Adrenal gland (tissue), 12 donors: Measurements from ENCODE around the gene TMEM132C. TPM values are rescaled to one million over a fixed set of nuclear protein-coding genes. Genes with fewer than 3 reads are reported as not detected.

Source experiments
- DNase-seq, 7 donors: peaks; one replicate each; pipeline ENCODE4 v3.0.0-alpha.2; 2019 to 2020
- H3K27ac ChIP-seq, 5 donors: fragments of 200-600 bp; sonication (generic) in 4 of 5; 1 replicate in 3 of 5; 2 replicates in 2 of 5; pipeline versions ENCODE4 v1.5.1 to v1.8.0; 2016 to 2020; ENCODE audit warnings: mild to moderate bottlenecking in 1 of 5
- H3K27me3 ChIP-seq: fragments of 200-600 bp; 2 replicates; pipeline ENCODE4 v1.8.0; 2021
- H3K36me3 ChIP-seq, 2 donors: fragments of 200-600 bp; replicated peaks in 1 of 2; 1 replicate in 1 of 2; 2 replicates in 1 of 2; pipeline versions ENCODE4 v1.5.1 to v1.8.0; 2018 to 2022
- H3K4me1 ChIP-seq, 2 donors: fragments of 200-600 bp; replicated peaks in 1 of 2; 1 replicate in 1 of 2; 2 replicates in 1 of 2; pipeline versions ENCODE4 v1.5.1 to v1.8.0; 2018 to 2021
- H3K4me3 ChIP-seq, 4 donors: fragments of 200-600 bp; sonication (generic) in 3 of 4; one replicate each; pipeline ENCODE4 v1.5.1; 2016 to 2018
- H3K9me3 ChIP-seq, 3 donors: fragments of 200-600 bp; sonication (generic) in 1 of 3; replicated peaks in 1 of 3; 1 replicate in 2 of 3; 2 replicates in 1 of 3; pipeline versions ENCODE4 v1.5.1 to v1.8.0; 2016 to 2021
- CTCF ChIP-seq, 6 experiments: fragments of 450-650 bp in 4 of 6; fragments of 200-600 bp in 2 of 6; sonication (generic) in 1 of 6; IDR thresholded peaks; 1 replicate in 5 of 6; 2 replicates in 1 of 6; pipeline versions ENCODE4 v1.5.1 to v1.8.0; 2016 to 2021; ENCODE audit warnings: antibody characterized with exemption in 6 of 6, mild to moderate bottlenecking in 2 of 6, moderate library complexity in 1 of 6
- POLR2A ChIP-seq, 2 donors: fragments of 450-650 bp; IDR thresholded peaks; one replicate each; pipeline ENCODE4 v1.6.1; 2017; ENCODE audit warnings: antibody characterized with exemption in 2 of 2, mild to moderate bottlenecking in 2 of 2, moderate library complexity in 1 of 2
- WGBS, 4 donors: extraction: QIAGEN DNeasy Blood & Tissue Kit in 2 of 4; methylation state at CpG; one replicate each; pipeline versions ENCODE4 v1.1.5 to v1.1.7; 2013 to 2017; 5-methylcytosine and 5-hydroxymethylcytosine counted together
- intact Hi-C, 2 donors: fragments of 100-400 bp; cut with DNase I; formaldehyde crosslinking; loops; one replicate each; pipeline versions ENCODE4 v1.14.1 to v1.15.0; 2022 to 2023
- polyA plus RNA-seq, 3 donors: library from polyadenylated mRNA; stranded (reverse); fragments of 200-250 nt in 2 of 3; fragments of 350-450 nt in 1 of 3; fragmentation: Illumina TruSeq in 1 of 3; extraction: RNeasy Lipid Tissue Mini Kit (QIAGEN cat#74804) in 1 of 3; gene quantifications; one replicate each; pipeline ENCODE4 v1.2.3, GENCODE V29; 2013 to 2014
- total RNA-seq, 9 donors: library from RNA; depleted of rRNA in 4 of 9; stranded (reverse); fragments of >200 nt in 4 of 9; fragments of 120-200 nt in 1 of 9; fragmentation: NEBNext Ultra II Directional in 1 of 9; extraction: Animal tissue kit (Norgen Biotek cat#: 25700) in 1 of 9; gene quantifications; one replicate each; pipeline versions ENCODE4 v1.1.0 to v1.2.4, GENCODE V29; 2013 to 2023
- donor health status: healthy with polysubstance abuse.
- donor health status: Bipolar disorder and iron deficiency.
- donor health status: DM: yes; HTN: yes; CAD: no.
- donor health status: DM: no; HTN: no; CAD: no.
- donor health status: DM: no; HTN: no; CAD: no.
- donor health status: DM: yes; HTN: yes; CAD: no.

Gene TMEM132C
- total and polyA plus RNA-seq, 12 donors = 1.2 to 4.2 (median 2.5) TPM

- TF ChIP-seq CTCF (IDR thresholded peaks at IDR 0.05) = no peak
- no peak for TF ChIP-seq POLR2A (IDR thresholded peaks at IDR 0.05)
- Histone ChIP-seq H3K36me3 (no peaks in the 10 kb centered on the region), H3K27me3 (no peaks in the 10 kb centered on the region), H3K9me3 (no peaks in the 10 kb centered on the region), H3K27ac (no peak overlapping the region), H3K4me1 (no peaks in the 10 kb centered on the region), H3K4me3 (no peak overlapping the region)
- 37 to 46% (median 38%) methylated on average over 8 of the region's 8 CpGs for WGBS, 4 donors
- no peak for DNase-seq
- intact Hi-C loops = no loop called here
Measured at GRCh38 chr12:128619263-128619662, 352.3 kb downstream of the TMEM132C start.

- Histone ChIP-seq H3K36me3 (no peaks in the 10 kb centered on the region), H3K27me3 (no peaks in the 10 kb centered on the region), H3K4me1 (no peaks in the 10 kb centered on the region), H3K4me3 (no peak overlapping the region), H3K9me3 (no peaks in the 10 kb centered on the region), H3K27ac (no peak overlapping the region)
- intact Hi-C loops = no loop called here
- TF ChIP-seq POLR2A (IDR thresholded peaks at IDR 0.05) = no peak
- TF ChIP-seq CTCF (IDR thresholded peaks at IDR 0.05) = no peak
- WGBS, 4 donors = 67 to 90% (median 83%) methylated on average over 3 to 8 of the region's 8 CpGs
- no peak for DNase-seq
Measured at GRCh38 chr12:128621304-128621703, 354.3 kb downstream of the TMEM132C start.

GRCh38 chr12:128623748-128624147, 356.8 kb downstream of the TMEM132C start:
- intact Hi-C loops = no loop called here
- no peaks in the 10 kb centered on the region for H3K4me1 ChIP-seq

GRCh38 chr12:128626808-128627320, 359.9 kb downstream of the TMEM132C start:
- H3K27me3 ChIP-seq = no peaks in the 10 kb centered on the region
- no peak for DNase-seq
- no peaks in the 10 kb centered on the region for H3K36me3 ChIP-seq
- intact Hi-C loops = no loop called here
- 74 to 79% (median 78%) methylated on average over 6 of the region's 6 CpGs for WGBS, 4 donors
- TF ChIP-seq CTCF (IDR thresholded peaks at IDR 0.05) = no peak
- TF ChIP-seq POLR2A (IDR thresholded peaks at IDR 0.05) = no peak
- no peak overlapping the region for H3K27ac ChIP-seq
- no peaks in the 10 kb centered on the region for H3K9me3 ChIP-seq
- H3K4me1 ChIP-seq = no peaks in the 10 kb centered on the region
- no peak overlapping the region for H3K4me3 ChIP-seq

More at GRCh38 chr12:128623748-128624147, 356.8 kb downstream of the TMEM132C start:
- TF ChIP-seq CTCF (IDR thresholded peaks at IDR 0.05) = no peak
- no peak for TF ChIP-seq POLR2A (IDR thresholded peaks at IDR 0.05)
- no peak overlapping the region for H3K4me3 ChIP-seq
- WGBS, 4 donors = 85 to 88% (median 87%) methylated on average over 6 of the region's 6 CpGs
- H3K36me3 ChIP-seq = no peaks in the 10 kb centered on the region
- DNase-seq = no peak
- H3K27ac ChIP-seq = no peak overlapping the region
- H3K9me3 ChIP-seq = no peaks in the 10 kb centered on the region
- no peaks in the 10 kb centered on the region for H3K27me3 ChIP-seq
